ENCODE results near the gene TMEM229B. TPM values are rescaled to one million over a fixed set of nuclear protein-coding genes. Genes with fewer than 3 reads are reported as not detected.

TMEM229B gene
- total and polyA plus RNA-seq, 9 donors: 1.2 to 11.9 (median 2.9) TPM

- DNase-seq: no peak
- intact Hi-C loops (cut with DNase I): no loop called here
Measured at GRCh38 chr14:67502867-67503266, 14.3 kb upstream of the TMEM229B start.

GRCh38 chr14:67501670-67502069 lies 13.1 kb upstream of the TMEM229B start:
- Histone ChIP-seq H3K4me1 (ENCODE audit: insufficient read depth) (no peaks in the 10 kb centered on the region), H3K4me3 (no peak overlapping the region), H3K9me3 (no peaks in the 10 kb centered on the region), H3K27ac (no peak overlapping the region), H3K36me3 (no peaks in the 10 kb centered on the region), H3K27me3 (no peaks in the 10 kb centered on the region)
- TF ChIP-seq POLR2A (IDR thresholded peaks at IDR 0.05): no peak
- no peak for TF ChIP-seq EP300 (IDR thresholded peaks at IDR 0.05)
- no peak for TF ChIP-seq CTCF (IDR thresholded peaks at IDR 0.05)
- 63 to 71% (median 69%) methylated on average over 4 of the region's 4 CpGs for WGBS, 3 donors
- intact Hi-C loops (cut with DNase I): no loop called here
- DNase-seq: no peak

More at GRCh38 chr14:67502867-67503266, 14.3 kb upstream of the TMEM229B start:
- Histone ChIP-seq H3K4me3 (no peak overlapping the region), H3K36me3 (no peaks in the 10 kb centered on the region), H3K9me3 (no peaks in the 10 kb centered on the region), H3K27ac (no peak overlapping the region), H3K27me3 (no peaks in the 10 kb centered on the region), H3K4me1 (ENCODE audit: insufficient read depth) (no peaks in the 10 kb centered on the region)
- TF ChIP-seq POLR2A (IDR thresholded peaks at IDR 0.05): no peak
- no peak for TF ChIP-seq CTCF (IDR thresholded peaks at IDR 0.05)
- no peak for TF ChIP-seq EP300 (IDR thresholded peaks at IDR 0.05)
- WGBS, 3 donors: 48 to 69% (median 59%) methylated on average over 6 of the region's 6 CpGs

- H3K27ac ChIP-seq: no peak overlapping the region
- intact Hi-C loops (cut with DNase I): no loop called here
- H3K9me3 ChIP-seq: no peaks in the 10 kb centered on the region
- H3K27me3 ChIP-seq: no peaks in the 10 kb centered on the region
- no peaks in the 10 kb centered on the region for H3K4me1 ChIP-seq (ENCODE audit: insufficient read depth)
- no peak for DNase-seq
- 77 to 81% (median 80%) methylated on average over 3 of the region's 3 CpGs for WGBS, 3 donors
- no peaks in the 10 kb centered on the region for H3K36me3 ChIP-seq
- no peak overlapping the region for H3K4me3 ChIP-seq
- TF ChIP-seq CTCF (IDR thresholded peaks at IDR 0.05) (no peak), POLR2A (IDR thresholded peaks at IDR 0.05) (no peak), EP300 (IDR thresholded peaks at IDR 0.05) (no peak)
Measured at GRCh38 chr14:67500981-67501380, 12.5 kb upstream of the TMEM229B start.

GRCh38 chr14:67497716-67498115 lies 9.2 kb upstream of the TMEM229B start:
- Histone ChIP-seq H3K4me1 (ENCODE audit: insufficient read depth) (no peaks in the 10 kb centered on the region), H3K4me3 (no peak overlapping the region), H3K27ac (no peak overlapping the region), H3K9me3 (no peaks in the 10 kb centered on the region), H3K27me3 (no peaks in the 10 kb centered on the region), H3K36me3 (no peaks in the 10 kb centered on the region)
- WGBS, 3 donors: 85 to 87% (median 87%) methylated on average over 4 of the region's 4 CpGs
- intact Hi-C loops (cut with DNase I): no loop called here
- TF ChIP-seq EP300 (IDR thresholded peaks at IDR 0.05) (no peak), CTCF (IDR thresholded peaks at IDR 0.05) (no peak), POLR2A (IDR thresholded peaks at IDR 0.05) (no peak)
- no peak for DNase-seq
